H1 (cell line): ENCODE measurements around the gene CEND1. TPM values are rescaled to one million over a fixed set of nuclear protein-coding genes. Genes with fewer than 3 reads are reported as not detected.
"Not testable (repeated sequence)": the region's sequence is repeated elsewhere in the genome, so short reads cannot be mapped to it uniquely, and the experiment has no call there.

Source experiments
- CTCF ChIA-PET: fragments of 300-600 bp; sonication (Branson Sonifier 250); formaldehyde crosslinking; loops from one replicate; lab custom pipeline; 2021; ENCODE audit not compliant: partially characterized antibody; lab: Charles Lee
- POLR2A ChIA-PET: fragments of 300-600 bp; sonication (Branson Sonifier 250); formaldehyde crosslinking; loops from one replicate; lab custom pipeline; 2021; ENCODE audit warnings: inconsistent platforms; ENCODE audit not compliant: partially characterized antibody; lab: Charles Lee
- DNase-seq, 2 experiments: peaks; one replicate each; pipeline versions ENCODE4 v3.0.0 to v3.0.0-alpha.2; 2010 to 2022; ENCODE audit warnings: low spot score in 2 of 2, low read depth in 1 of 2, mixed read lengths in 1 of 2
- FAIRE-seq: peaks from 2 replicates; lab custom pipeline; 2011; peaks lifted over from hg19 to GRCh38; lab: Jason Lieb, UNC
- H2AFZ ChIP-seq: 2 replicates; pipeline ENCODE4 v1.8.1; 2012; ENCODE audit warnings: low read length, inconsistent platforms
- H2AK5ac ChIP-seq: 2 replicates; pipeline ENCODE4 v1.6.1; 2013; ENCODE audit warnings: low read depth, low read length
- H2BK120ac ChIP-seq: replicated peaks from 2 replicates; pipeline ENCODE3; 2013; ENCODE audit warnings: low read depth, low read length, inconsistent platforms
- H2BK12ac ChIP-seq: 2 replicates; pipeline ENCODE4 v1.6.1; 2013; ENCODE audit warnings: low read depth, low read length
- H2BK15ac ChIP-seq: 2 replicates; pipeline ENCODE4 v1.6.1; 2013; ENCODE audit warnings: low read length
- H2BK20ac ChIP-seq: 2 replicates; pipeline ENCODE4 v1.6.1; 2013; ENCODE audit warnings: low read length
- H2BK5ac ChIP-seq: 2 replicates; pipeline ENCODE4 v1.6.1; 2013; ENCODE audit warnings: low read depth, low read length
- H3K14ac ChIP-seq: 2 replicates; pipeline ENCODE4 v1.6.1; 2013; ENCODE audit warnings: inconsistent platforms; ENCODE audit not compliant: insufficient read length
- H3K18ac ChIP-seq: 2 replicates; pipeline ENCODE4 v1.6.1; 2013; ENCODE audit warnings: low read length; ENCODE audit errors: extremely low read depth
- H3K23ac ChIP-seq: 2 replicates; pipeline ENCODE4 v1.6.1; 2013; ENCODE audit warnings: inconsistent platforms; ENCODE audit not compliant: insufficient read length
- H3K23me2 ChIP-seq: 2 replicates; pipeline ENCODE4 v1.6.1; 2013; ENCODE audit warnings: low read depth, low read length
- H3K27ac ChIP-seq: 2 replicates; pipeline ENCODE4 v1.6.1; 2011; ENCODE audit warnings: low read depth, low read length, inconsistent platforms
- H3K27me3 ChIP-seq, 4 experiments: replicated peaks in 1 of 4; 1 replicate in 1 of 4; 2 replicates in 3 of 4; pipeline versions ENCODE4 v1.6.1 to v1.8.1; 2011 to 2013; ENCODE audit warnings: low read length in 3 of 4, mild to moderate bottlenecking in 3 of 4, inconsistent platforms in 2 of 4, mixed read lengths in 2 of 4, moderate library complexity in 1 of 4; ENCODE audit not compliant: control insufficient read depth in 3 of 4, insufficient read depth in 3 of 4; ENCODE audit errors: extremely low read depth in 1 of 4
- H3K36me3 ChIP-seq, 4 experiments: 2 replicates each; pipeline versions ENCODE4 v1.6.1 to v1.8.1; 2011 to 2013; ENCODE audit warnings: mild to moderate bottlenecking in 4 of 4, low read length in 3 of 4, moderate library complexity in 2 of 4, control low read depth in 1 of 4, inconsistent platforms in 1 of 4; ENCODE audit not compliant: insufficient read depth in 4 of 4, control insufficient read depth in 2 of 4
- H3K4ac ChIP-seq: replicated peaks from 2 replicates; pipeline ENCODE3; 2013; ENCODE audit warnings: low read length, low read depth, mixed read lengths, inconsistent platforms; ENCODE audit not compliant: insufficient read length
- H3K4me1 ChIP-seq, 4 experiments: replicated peaks in 1 of 4; 1 replicate in 1 of 4; 2 replicates in 3 of 4; pipeline versions ENCODE4 v1.6.1 to v1.8.1; 2011 to 2013; ENCODE audit warnings: low read length in 3 of 4, inconsistent platforms in 2 of 4, mixed read lengths in 1 of 4; ENCODE audit not compliant: insufficient read depth in 4 of 4, control insufficient read depth in 3 of 4
- H3K4me2 ChIP-seq, 2 experiments: 2 replicates each; pipeline versions ENCODE4 v1.6.1 to v1.8.1; 2011 to 2013; ENCODE audit warnings: low read depth in 2 of 2, low read length in 2 of 2, control low read depth in 1 of 2, inconsistent platforms in 1 of 2, mild to moderate bottlenecking in 1 of 2; ENCODE audit not compliant: insufficient read depth in 1 of 2
- H3K4me3 ChIP-seq, 4 experiments: fragments of 200-600, 300-600 bp in 1 of 4; sonication (generic), shearing (Covaris generic), sonication (Bioruptor Twin) in 1 of 4; 2 replicates each; pipeline versions ENCODE4 v1.5.1 to v1.8.1; 2011 to 2016; ENCODE audit warnings: low read length in 4 of 4, low read depth in 3 of 4, control low read depth in 2 of 4, inconsistent platforms in 2 of 4, mild to moderate bottlenecking in 2 of 4, mixed read lengths in 1 of 4, moderate library complexity in 1 of 4; ENCODE audit not compliant: insufficient read depth in 2 of 4; ENCODE audit errors: extremely low read depth in 1 of 4
- H3K56ac ChIP-seq: replicated peaks from 2 replicates; pipeline ENCODE3; 2013; ENCODE audit warnings: low read depth, mild to moderate bottlenecking, mixed read lengths, low read length, inconsistent platforms; ENCODE audit not compliant: insufficient read length
- H3K79me1 ChIP-seq: 2 replicates; pipeline ENCODE4 v1.6.1; 2013; ENCODE audit warnings: low read depth, low read length, control low read depth
- H3K79me2 ChIP-seq, 2 experiments: 2 replicates each; pipeline versions ENCODE4 v1.6.1 to v1.8.1; 2012 to 2013; ENCODE audit warnings: low read length in 2 of 2, mild to moderate bottlenecking in 2 of 2, inconsistent platforms in 1 of 2; ENCODE audit not compliant: insufficient read depth in 2 of 2, control insufficient read depth in 1 of 2
- H3K9ac ChIP-seq, 4 experiments: replicated peaks in 1 of 4; 1 replicate in 1 of 4; 2 replicates in 3 of 4; pipeline versions ENCODE4 v1.6.1 to v1.8.1; 2011 to 2013; ENCODE audit warnings: low read depth in 3 of 4, low read length in 3 of 4, control low read depth in 2 of 4, mild to moderate bottlenecking in 2 of 4, moderate library complexity in 2 of 4, inconsistent platforms in 1 of 4; ENCODE audit errors: extremely low read depth in 1 of 4
- H3K9me3 ChIP-seq, 2 experiments: 2 replicates each; pipeline versions ENCODE4 v1.6.1 to v1.8.1; 2012 to 2013; ENCODE audit warnings: mild to moderate bottlenecking in 2 of 2, moderate library complexity in 2 of 2, control low read depth in 1 of 2, inconsistent platforms in 1 of 2, low read depth in 1 of 2, low read length in 1 of 2, mixed read lengths in 1 of 2; ENCODE audit not compliant: insufficient read depth in 2 of 2
- H4K20me1 ChIP-seq, 2 experiments: replicated peaks in 1 of 2; 2 replicates each; pipeline versions ENCODE3 to v1.8.1; 2011 to 2013; ENCODE audit warnings: inconsistent platforms in 2 of 2, low read length in 2 of 2, mild to moderate bottlenecking in 1 of 2; ENCODE audit not compliant: insufficient read depth in 2 of 2, control insufficient read depth in 1 of 2
- H4K5ac ChIP-seq: 2 replicates; pipeline ENCODE4 v1.6.1; 2013; ENCODE audit warnings: low read length, low read depth, mixed read lengths, inconsistent platforms; ENCODE audit not compliant: insufficient read length
- H4K8ac ChIP-seq: 2 replicates; pipeline ENCODE4 v1.8.0; 2013; ENCODE audit warnings: mild to moderate bottlenecking, moderate library complexity, low read length, inconsistent platforms; ENCODE audit not compliant: insufficient read depth; ENCODE audit errors: extremely low read depth
- H4K91ac ChIP-seq: replicated peaks from 2 replicates; pipeline ENCODE3; 2013; ENCODE audit warnings: low read length, mixed read lengths, inconsistent platforms; ENCODE audit not compliant: insufficient read length
- BACH1 ChIP-seq: IDR thresholded peaks from 2 replicates; pipeline ENCODE4 v1.6.1; 2012; ENCODE audit warnings: low read length, improper control_type of control experiment
- BCL11A ChIP-seq, 2 experiments: IDR thresholded peaks; one replicate each; pipeline ENCODE4 v1.6.1; 2011; ENCODE audit warnings: low read depth in 2 of 2, low read length in 2 of 2, mild to moderate bottlenecking in 2 of 2
- CREB1 ChIP-seq: IDR thresholded peaks from 2 replicates; pipeline ENCODE4 v1.6.1; 2012; ENCODE audit warnings: inconsistent platforms
- CTCF ChIP-seq, 3 experiments: IDR thresholded peaks; 1 replicate in 2 of 3; 2 replicates in 1 of 3; pipeline versions ENCODE4 v1.5.1 to v1.6.1; 2011; ENCODE audit warnings: low read length in 3 of 3, mild to moderate bottlenecking in 3 of 3, inconsistent platforms in 2 of 3, low read depth in 1 of 3, moderate library complexity in 1 of 3; ENCODE audit not compliant: insufficient read depth in 1 of 3; ENCODE audit errors: control extremely low read depth in 1 of 3
- EP300 ChIP-seq, 2 experiments: IDR thresholded peaks; 1 replicate in 1 of 2; 2 replicates in 1 of 2; pipeline ENCODE4 v1.6.1; 2011 to 2012; ENCODE audit warnings: low read depth in 2 of 2, low read length in 2 of 2, mild to moderate bottlenecking in 2 of 2, borderline replicate concordance in 1 of 2, inconsistent platforms in 1 of 2, moderate library complexity in 1 of 2
- MAX ChIP-seq: IDR thresholded peaks from 2 replicates; pipeline ENCODE4 v1.6.1; 2012; ENCODE audit warnings: inconsistent platforms
- YY1 ChIP-seq: IDR thresholded peaks from 2 replicates; pipeline ENCODE4 v1.6.1; 2011; ENCODE audit warnings: low read depth, mild to moderate bottlenecking, low read length
- WGBS, 2 experiments: shearing (Covaris generic) in 1 of 2; methylation state at CpG; one replicate each; pipeline versions ENCODE4 v1.1.6 to v1.1.7; 2013 to 2015; ENCODE audit warnings: low lambda C conversion rate in 2 of 2, mixed read lengths in 2 of 2, inconsistent platforms in 1 of 2, low coverage in 1 of 2, missing lambda C conversion rate in 1 of 2; ENCODE audit not compliant: insufficient replicate concordance in 2 of 2, insufficient coverage in 1 of 2, insufficient read length in 1 of 2; ENCODE audit errors: extremely low coverage in 1 of 2, missing lambda C conversion rate in 1 of 2; 5-methylcytosine and 5-hydroxymethylcytosine counted together
- polyA plus RNA-seq, 7 experiments: library from polyadenylated mRNA; depleted of rRNA in 3 of 7; stranded (reverse) in 5 of 7; unstranded in 2 of 7; fragments of >200 nt in 5 of 7; fragments of 200-250 nt in 2 of 7; gene quantifications; 1 replicate in 5 of 7; 2 replicates in 1 of 7; 4 replicates in 1 of 7; pipeline versions ENCODE4 v1.2.1 to v1.2.3, GENCODE V29; 2011 to 2013; ENCODE audit warnings: missing spikeins in 2 of 7, mixed read lengths in 2 of 7
- total RNA-seq: library from RNA; stranded (reverse); fragmentation: NEBNext Ultra II Directional; extraction: Animal tissue kit (Norgen Biotek cat#: 25700); gene quantifications from 2 replicates; pipeline ENCODE4 v1.2.1, GENCODE V29; 2021

The CEND1 gene
- total and polyA plus RNA-seq, 2 of the 8 experiments (the other 6 are each of a cell fraction or from before 2014, with no cell fraction given) = 0.82 to 5.0 TPM

DNA sequence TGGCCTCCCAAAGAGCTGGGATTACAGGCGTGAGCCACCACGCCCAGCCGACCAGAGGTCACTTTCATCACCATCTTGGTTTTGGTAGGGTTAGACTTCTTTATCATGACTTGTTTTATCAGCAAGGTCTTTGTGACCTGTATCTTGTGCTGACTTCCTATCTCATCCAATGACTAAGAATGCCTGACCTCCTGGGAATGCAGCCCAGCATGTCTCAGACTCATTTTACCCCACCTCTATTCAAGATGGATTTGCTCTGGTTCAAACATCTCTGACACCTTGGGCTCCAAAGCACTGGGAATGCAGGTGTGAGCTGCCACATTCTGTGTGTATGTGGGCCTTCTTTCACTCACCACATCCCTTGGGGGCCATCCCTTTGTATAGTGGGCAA is 47.7 kb downstream of the CEND1 start (continued):
- TF ChIP-seq EP300 (IDR thresholded peaks at IDR 0.05; ENCODE audit: borderline replicate concordance in 1 of 2, low read depth in 2 of 2, low read length in 2 of 2) (no peak), BCL11A (IDR thresholded peaks at IDR 0.05; ENCODE audit: low read depth in 2 of 2, low read length in 2 of 2) (no peak), MAX (no peak), CTCF (IDR thresholded peaks at IDR 0.05; ENCODE audit: control extremely low read depth in 1 of 3, insufficient read depth in 1 of 3, low read depth in 1 of 3, low read length in 3 of 3) (no peak), YY1 (no peak), BACH1 (no peak), CREB1 (no peak)
- TF ChIP-seq, all 59 proteins: peak for 0

DNA sequence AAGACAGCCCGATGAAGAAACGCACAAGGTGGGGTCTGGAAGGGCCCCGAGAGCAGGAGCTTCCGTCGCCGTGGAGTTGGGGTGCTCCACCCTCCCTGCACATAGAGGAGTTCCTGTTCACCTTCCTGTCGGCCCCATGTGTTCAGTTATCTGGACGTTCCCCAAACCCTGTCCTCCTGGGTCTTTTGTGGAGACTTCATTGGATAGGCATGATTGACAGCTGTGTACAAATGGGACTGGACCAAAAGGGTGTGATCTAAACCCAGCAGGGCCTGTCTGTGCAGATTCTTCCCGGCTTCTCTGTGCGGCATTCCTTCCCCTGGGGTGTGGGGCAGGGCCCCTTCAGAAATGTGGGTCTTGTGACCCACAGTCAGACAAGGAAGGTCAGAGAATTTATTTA is 52.0 kb downstream of the CEND1 start:
- H4K20me1 ChIP-seq, H3K18ac ChIP-seq, DNase-seq, H4K5ac ChIP-seq, H2BK15ac ChIP-seq, H3K27ac ChIP-seq, H3K4me2 ChIP-seq, H3K36me3 ChIP-seq, H3K9ac ChIP-seq, H3K79me1 ChIP-seq, FAIRE-seq, H3K14ac ChIP-seq, H2BK5ac ChIP-seq, H4K91ac ChIP-seq, H3K4me3 ChIP-seq, H3K9me3 ChIP-seq, H2AK5ac ChIP-seq, H3K23me2 ChIP-seq, H2BK120ac ChIP-seq, H3K23ac ChIP-seq, H3K27me3 ChIP-seq, H2BK20ac ChIP-seq, H2BK12ac ChIP-seq, H2AFZ ChIP-seq, H3K4me1 ChIP-seq, H3K4ac ChIP-seq, H3K79me2 ChIP-seq, H3K56ac ChIP-seq: not testable (repeated sequence)
- ChIA-PET POLR2A (interaction anchor here (32.3 kb wide), 1 partner anchor 29 kb away, joined by 636 read pairs; the partner anchor contains the start of gene GATD1), CTCF (interaction anchor here (1.1 to 2.3 kb wide), 8 partner anchors 10 to 76 kb away, joined by 3 to 14 read pairs (median 4); no protein-coding TSS in a partner anchor)
- H4K8ac ChIP-seq = 0 out of 2 replicates have a peak overlapping the region, but pooled peaks have one; percentile 83
- 90% methylated on average over 10 of the region's 10 CpGs; no CpG with 5 or more reads in 1 of the 2 experiments for WGBS, 2 experiments
